NCI-H1048 (cell line): ENCODE data around the gene MALAT1.
A peak's percentile ranks its signal among the peaks of the same experiment; 100 is the strongest.
"Not testable (repeated sequence)": the region's sequence is repeated elsewhere in the genome, so short reads cannot be mapped to it uniquely, and the experiment has no call there.

ENCODE experiments used
- DNase-seq: peaks from one replicate; lab custom pipeline; 2025; lab: John Stamatoyannopoulos, UW

MALAT1 gene

DNA sequence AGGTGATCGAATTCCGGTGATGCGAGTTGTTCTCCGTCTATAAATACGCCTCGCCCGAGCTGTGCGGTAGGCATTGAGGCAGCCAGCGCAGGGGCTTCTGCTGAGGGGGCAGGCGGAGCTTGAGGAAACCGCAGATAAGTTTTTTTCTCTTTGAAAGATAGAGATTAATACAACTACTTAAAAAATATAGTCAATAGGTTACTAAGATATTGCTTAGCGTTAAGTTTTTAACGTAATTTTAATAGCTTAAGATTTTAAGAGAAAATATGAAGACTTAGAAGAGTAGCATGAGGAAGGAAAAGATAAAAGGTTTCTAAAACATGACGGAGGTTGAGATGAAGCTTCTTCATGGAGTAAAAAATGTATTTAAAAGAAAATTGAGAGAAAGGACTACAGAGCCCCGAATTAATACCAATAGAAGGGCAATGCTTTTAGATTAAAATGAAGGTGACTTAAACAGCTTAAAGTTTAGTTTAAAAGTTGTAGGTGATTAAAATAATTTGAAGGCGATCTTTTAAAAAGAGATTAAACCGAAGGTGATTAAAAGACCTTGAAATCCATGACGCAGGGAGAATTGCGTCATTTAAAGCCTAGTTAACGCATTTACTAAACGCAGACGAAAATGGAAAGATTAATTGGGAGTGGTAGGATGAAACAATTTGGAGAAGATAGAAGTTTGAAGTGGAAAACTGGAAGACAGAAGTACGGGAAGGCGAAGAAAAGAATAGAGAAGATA lies at the start of gene MALAT1:
Gene MALAT1, plus strand, starts transcription at position 69 of the 736 bp plus-strand sequence.
- peak; percentile 76 for DNase-seq

DNA sequence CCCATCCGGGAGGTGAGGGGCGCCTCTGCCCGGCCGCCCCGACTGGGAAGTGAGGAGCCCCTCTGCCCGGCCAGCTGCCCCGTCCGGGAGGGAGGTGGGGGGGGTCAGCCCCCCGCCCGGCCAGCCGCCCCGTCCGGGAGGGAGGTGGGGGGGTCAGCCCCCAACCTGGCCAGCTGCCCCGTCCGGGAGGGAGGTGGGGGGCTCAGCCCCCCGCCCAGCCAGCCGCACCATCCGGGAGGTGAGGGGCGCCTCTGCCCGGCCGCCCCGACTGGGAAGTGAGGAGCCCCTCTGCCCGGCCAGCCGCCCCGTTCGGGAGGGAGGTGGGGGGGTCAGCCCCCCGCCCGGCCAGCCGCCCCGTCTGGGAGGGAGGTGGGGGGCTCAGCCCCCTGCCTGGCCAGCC lies 47.5 kb upstream of the MALAT1 start:
- DNase-seq, result not testable (repeated sequence)

DNA sequence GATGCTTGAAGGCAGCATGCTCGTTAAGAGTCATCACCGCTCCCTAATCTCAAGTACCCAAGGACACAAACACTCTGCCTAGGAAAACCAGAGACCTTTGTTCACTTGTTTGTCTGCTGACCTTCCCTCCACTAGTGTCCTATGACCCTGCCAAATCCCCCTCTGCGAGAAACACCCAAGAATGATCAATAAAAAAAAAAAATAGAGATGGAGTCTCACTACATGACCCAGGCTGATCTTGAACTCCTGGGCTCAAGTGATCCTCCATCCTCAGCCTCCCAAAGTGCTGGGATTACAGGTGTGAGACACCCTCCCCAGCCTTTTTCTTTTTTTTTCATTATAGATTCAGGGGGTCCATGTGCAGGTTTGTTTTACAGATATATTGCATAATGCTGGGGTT lies 46.6 kb upstream of the MALAT1 start:
- not testable (repeated sequence) for DNase-seq

DNA sequence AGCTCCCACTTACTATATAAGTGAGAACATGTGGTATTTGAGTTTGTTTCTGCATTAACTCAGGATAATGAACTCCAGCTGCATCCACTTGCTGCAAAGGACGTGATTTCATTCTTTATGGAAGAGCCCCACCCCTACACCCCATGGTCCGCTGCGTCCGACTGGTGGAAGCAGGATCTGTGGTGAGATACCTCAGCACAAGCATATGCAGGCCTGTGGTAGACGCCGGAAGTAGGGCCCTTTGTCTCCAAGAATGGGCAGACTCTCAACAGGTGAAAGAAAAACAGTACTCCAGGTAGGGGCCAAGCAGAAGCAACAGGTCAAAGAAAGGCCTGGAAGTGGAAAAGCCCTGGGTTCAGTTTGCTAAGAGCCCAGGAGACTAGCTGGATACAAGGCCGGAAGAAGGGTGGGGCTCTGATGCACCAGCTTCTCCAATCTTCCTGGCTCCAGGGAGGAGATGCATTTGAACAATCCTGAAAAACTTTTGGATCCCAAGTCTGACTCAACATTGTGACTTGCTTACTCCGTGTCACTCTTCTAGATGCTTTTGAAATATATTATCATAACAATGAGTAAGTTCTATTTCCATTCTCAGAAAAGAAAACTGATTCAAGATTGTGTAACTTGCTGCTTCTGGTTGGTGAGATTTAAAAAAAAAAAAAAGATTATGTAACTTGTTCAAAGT lies 45.9 kb upstream of the MALAT1 start:
- no peak for DNase-seq

DNA sequence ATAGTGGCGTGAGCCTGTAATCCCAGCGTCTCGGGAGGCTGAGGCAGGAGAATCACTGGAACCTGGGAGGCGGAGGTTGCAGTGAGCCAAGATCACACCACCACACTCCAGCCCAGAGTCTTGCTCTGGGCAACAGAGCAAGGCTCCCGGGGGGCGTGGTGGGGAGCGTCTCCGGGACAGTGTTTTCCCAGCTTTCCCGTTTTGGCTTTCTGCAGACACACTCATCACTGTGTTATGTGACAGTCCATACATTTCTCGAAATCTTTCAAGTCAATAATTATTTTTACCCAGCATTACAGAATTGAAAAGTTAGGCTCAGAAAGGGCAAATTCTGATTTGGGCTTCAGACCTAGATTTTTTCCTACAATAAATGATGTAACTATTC lies 44.5 kb upstream of the MALAT1 start:
- no peak for DNase-seq

DNA sequence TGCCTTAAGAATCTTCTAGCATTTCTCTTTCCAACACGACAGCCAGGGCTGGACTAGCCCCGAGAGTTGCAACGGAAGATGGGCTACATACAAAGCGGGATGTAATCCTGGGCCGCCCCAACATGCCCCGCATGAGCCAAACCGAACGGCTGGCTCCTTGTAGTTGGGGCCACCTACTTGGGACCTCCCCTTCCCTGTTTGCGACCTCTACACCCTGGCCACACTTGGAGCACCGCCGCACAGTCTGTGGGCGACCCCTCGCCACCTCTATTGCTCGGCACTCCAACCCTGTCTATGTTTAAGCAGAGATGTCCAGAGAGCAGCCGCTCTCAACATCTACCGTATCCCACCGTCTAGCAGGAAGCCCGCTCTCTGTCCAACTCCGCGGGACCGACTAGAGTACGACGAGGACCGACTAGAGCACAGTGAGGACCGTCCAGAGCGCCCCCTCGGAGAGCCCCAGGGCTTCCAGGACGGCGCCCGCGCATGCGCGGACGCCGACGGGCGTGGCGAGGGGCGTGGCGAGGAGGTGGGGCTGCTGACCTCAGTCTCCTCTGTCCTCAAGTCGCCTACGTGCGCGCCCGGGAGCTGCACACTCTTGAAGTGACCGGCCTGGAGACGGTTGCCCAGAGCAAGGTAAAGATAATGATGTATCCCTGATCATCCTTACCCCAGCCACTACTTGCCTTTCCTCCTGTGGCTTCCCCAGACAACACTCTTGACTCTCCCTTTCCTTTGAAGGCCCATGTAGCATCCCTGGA lies 44.0 kb upstream of the MALAT1 start:
- no peak for DNase-seq

DNA sequence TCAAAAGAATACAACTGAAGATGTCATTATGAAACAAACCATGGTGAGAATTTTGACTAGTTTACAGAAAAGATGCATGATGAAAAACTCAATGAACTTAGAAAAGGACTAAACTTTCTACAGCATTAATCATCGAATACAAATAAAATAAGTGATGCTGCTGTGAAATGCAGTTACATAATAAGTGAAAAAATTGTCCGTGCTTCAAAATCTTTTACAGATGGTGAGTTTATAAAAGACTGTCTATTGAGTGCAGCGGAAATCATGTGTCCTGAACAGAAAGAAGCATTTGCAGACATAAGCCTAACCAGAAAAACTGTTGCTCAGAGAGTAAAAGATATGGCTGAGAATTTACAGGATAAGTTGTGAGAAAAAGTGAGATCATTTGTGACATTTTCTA lies 42.4 kb upstream of the MALAT1 start:
- no peak for DNase-seq

DNA sequence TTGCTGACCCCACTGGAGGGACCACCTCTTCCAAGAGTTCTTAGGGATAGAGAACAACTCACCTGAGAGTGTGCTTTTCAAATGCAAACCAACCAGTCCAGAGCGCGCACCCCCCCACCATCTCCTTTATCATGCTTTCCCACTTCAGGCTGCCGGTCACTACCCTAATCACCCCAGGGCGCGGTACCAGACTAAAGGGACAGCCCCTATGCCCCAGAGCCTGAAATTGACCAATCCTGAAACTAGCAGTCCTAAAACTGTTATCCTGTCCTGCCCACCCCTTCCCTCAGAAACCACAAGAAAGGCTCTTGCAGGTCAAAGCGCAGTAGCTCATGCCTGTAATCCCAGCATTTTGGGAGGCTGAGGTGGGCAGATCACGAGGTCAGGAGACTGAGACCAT lies 39.3 kb upstream of the MALAT1 start:
- no peak for DNase-seq

DNA sequence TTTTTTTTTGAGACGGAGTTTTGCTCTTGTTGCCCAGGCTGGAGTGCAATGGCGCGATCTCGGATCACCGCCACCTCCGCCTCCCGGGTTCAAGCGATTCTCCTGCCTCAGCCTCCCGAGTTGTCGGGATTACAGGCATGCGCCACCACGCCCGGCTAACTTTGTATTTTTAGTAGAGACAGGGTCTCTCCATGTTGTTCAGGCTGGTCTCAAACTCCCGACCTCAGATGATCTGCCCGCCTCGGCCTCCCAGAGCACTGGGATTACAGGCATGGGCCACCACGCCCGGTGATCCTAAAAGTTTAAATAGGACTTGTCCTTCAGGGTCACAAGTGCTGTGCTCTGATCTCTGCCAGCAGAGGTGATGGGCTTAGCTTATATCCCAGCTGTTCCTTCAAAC lies 33.4 kb upstream of the MALAT1 start:
- not testable (repeated sequence) for DNase-seq

DNA sequence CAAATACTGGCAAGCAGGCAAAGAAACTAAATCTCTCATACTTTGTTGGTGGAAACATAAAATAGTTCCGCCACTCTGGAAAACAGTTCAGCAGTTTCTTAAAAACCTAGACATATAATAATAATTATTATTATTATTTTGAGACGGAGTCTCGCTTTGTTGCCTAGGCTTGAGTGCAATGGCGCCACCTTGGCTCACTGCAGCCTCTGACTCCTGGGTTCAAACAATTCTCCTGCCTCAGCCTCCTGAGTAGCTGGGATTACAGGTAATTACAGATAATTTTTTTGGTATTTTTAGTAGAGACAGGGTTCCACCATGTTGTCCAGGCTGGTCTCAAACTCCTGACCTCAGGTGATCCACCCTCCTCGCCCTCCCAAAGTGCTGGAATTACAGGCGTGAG lies 31.5 kb upstream of the MALAT1 start:
- not testable (repeated sequence) for DNase-seq

DNA sequence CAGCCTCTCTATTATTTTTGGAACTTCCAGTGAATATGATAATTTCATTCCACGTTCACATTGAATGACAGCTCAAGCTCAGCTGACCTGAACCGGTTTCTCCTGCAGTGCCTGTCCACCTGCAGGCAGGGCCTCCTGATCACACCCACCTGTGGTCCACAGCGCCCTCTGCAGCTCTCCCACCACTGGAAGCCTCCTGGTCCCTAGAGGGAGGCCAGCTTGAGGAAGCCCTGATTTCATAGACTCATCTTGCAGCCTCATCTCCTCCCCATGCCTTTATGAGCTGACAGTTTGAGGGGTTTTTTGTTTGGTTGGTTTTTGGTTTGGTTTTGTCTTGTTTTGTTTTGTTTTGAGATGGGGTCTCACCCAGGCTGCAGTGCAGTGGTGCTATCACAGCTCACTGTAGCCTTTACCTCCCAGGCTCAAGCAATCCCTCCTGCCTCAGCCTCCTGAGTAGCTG lies 29.9 kb upstream of the MALAT1 start:
- DNase-seq, result no peak

DNA sequence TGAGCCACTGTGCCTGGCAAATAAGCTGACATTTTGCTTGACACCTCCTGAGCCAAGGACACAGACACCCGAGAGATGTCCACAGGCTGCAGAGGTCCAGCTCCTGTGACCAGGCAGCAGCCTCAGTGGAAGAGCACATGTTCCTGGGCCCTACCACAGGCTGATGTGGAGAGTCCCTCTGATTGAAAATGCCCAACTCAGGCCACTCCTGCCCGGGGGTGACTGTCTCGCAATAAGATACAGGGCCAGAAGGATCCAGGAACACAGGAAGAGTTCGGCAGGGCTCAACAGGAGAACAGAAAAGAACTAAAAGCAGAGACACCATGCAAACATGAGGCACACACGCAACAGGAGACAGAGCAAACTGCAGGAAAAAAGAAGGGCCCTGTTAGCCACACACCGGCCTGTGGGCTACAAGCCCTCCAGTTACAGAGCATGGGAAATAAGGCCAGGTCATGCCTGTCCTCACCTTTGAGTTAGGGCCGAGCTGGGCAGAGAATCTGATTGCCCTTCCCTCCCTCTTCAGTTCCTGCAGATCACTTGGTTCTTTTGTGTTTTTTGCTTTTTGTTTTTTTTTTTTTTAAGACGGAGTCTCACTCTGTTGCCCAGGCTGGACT lies 28.3 kb upstream of the MALAT1 start:
- no peak for DNase-seq

DNA sequence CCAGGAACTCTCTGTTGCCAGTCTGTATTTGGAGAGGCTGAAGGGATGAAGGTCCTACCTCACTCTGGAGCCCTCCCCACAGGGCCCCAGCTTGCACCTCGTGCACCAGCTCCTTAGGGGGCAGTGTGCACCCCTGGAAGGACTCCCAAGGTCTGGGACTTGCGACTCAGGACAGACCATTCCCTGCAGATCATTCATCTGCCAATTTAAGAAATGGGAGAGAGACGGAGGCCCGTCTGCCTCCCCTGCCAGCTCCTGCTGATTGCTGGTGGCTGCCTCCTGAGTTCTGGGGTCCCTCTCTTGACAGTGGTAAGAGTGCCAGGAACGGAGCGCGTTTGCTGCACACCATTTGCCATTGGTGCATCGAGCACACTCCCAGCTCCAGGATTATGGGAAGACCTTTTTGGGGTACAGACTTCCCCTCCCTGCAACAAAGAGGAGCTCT lies 27.4 kb upstream of the MALAT1 start:
- DNase-seq, result no peak

DNA sequence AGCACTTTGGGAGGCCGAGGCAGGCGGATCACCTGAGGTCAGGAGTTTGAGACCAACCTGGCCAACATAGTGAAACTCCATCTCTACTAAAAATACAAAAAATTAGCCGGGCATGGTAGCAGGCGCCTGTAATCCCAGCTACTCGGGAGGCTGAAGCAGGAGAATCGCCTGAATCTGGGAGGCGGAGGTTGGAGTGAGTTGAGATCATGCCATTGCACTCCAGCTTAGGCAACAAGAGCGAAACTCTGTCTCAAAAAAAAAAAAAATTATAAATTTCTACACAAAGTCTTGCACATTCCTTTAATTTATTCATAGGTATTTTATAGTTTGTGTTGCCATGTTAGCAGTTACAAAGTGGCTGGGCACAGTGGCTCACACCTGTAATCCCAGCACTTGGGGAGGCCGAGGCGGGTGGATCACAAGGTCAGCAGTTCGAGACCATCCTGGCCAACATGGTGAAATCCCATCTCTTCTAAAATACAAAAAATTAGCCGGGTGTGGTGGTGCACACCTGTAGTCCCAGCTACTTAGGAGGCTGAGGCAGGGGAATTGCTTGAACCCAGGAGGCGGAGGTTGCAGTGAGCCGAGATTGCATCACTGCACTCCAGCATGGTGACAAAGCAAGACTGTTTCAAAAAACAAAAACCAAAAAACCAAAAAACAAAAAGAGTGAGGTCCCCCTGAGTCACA lies 26.1 kb upstream of the MALAT1 start:
- not testable (repeated sequence) for DNase-seq

DNA sequence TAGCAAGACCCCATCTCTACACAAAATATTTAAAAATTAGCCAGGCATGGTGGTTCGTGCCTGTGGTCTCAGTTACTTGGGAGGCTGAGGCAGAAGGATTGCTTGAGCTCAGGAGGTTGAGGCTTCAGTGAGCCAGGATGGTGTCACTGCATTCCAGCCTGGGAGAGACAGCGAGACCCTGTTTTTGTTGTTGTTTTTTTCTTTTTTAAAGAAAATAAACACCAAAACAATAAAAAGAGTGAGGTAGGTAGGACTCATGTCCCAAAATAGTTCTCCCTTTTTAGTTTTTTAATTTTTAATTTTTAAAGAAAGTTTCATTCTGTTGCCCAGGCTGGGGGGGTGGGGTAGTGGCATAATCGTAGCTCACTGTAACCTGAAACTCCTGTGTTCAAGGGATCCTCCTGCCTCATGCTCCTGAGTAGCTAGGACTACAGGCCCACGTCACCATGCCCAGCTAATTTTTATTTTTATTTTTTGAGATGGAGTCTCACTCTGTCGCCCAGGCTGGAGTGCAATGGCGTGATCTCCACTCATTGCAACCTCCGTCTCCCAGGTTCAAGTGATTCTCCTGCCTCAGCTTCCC lies 25.5 kb upstream of the MALAT1 start:
- DNase-seq, result no peak

DNA sequence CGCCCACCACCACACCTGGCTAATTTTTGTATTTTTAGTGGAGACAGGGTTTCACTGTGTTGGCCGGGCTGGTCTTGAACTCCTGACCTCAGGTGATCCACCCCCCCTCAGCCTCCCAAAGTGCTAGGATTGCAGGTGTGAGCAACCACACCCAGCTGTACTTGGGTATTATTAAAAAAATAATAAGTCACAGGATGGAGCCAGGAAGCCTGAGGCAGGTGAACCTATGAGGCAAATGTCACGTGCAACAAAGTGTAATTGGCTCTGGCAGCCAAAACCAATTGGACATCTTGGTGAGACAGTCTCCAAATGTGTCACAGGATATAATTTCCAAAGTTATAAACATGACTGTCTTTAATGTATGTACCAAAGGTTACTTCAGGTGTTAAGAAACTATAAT lies 24.0 kb upstream of the MALAT1 start:
- no peak for DNase-seq

DNA sequence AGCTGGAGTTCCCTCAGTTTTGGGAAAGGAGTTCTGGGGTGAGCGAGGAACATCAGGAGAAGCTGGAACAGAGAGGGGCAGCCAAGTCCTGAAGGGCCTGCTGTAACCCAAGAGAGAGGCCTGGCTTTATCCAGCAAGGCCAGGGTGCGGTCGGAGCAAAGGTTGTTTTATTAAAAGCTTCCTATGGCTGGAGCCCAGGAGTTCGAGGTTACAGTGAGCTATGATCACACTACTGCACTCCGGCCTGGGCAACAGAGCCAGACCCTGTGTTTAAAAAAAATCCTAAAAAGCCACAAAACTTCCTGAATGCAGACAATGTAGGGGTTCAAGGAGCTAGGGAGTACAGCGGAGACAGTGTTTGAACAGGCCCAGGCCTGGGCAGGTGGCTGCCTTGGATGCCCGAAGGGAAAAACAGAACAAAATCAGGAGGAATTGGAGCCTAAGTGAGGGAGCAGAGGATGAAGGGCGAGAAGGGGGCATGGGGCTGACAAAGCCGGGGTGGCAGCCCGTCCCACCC lies 22.2 kb upstream of the MALAT1 start:
- no peak for DNase-seq

DNA sequence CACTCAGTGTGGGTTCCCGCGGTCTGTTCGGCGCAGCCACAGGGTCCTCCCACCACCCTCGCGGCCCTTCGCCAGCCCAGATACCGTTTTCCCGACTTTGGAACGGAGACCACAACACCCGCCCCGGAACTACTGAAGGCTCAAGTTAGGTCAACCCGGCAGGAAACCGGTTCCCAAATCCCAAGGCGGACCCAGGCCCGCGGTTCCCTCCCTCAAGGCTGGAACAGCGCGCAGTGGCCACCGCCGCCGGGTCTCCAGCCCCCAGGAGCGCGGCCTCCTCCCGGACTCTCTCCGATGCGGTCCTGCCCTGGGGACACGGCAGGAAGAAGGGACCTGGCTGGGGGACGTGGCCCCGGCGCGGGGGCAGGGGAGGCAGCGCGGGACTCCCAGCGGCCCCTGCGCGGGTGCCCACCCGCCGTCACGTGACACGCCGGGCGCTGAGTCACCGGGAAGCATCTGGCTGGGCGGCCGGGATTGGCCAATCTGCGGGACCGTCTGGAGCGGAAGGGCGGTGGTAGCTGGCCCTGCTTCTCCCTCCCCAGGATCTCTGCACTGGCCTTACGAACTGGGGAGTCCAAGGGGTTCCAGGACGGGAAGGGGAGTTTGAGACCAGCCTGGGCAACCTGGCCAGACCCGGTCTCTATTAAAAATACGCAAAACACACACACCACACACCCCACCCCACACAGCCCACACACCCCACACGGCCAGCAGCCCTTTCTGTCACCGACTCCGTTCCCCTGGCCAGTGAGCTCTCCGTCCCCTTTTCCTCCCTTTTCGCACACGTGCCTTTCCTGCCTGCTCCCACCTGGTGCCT lies 21.5 kb upstream of the MALAT1 start:
- DNase-seq, result peak; percentile 86

DNA sequence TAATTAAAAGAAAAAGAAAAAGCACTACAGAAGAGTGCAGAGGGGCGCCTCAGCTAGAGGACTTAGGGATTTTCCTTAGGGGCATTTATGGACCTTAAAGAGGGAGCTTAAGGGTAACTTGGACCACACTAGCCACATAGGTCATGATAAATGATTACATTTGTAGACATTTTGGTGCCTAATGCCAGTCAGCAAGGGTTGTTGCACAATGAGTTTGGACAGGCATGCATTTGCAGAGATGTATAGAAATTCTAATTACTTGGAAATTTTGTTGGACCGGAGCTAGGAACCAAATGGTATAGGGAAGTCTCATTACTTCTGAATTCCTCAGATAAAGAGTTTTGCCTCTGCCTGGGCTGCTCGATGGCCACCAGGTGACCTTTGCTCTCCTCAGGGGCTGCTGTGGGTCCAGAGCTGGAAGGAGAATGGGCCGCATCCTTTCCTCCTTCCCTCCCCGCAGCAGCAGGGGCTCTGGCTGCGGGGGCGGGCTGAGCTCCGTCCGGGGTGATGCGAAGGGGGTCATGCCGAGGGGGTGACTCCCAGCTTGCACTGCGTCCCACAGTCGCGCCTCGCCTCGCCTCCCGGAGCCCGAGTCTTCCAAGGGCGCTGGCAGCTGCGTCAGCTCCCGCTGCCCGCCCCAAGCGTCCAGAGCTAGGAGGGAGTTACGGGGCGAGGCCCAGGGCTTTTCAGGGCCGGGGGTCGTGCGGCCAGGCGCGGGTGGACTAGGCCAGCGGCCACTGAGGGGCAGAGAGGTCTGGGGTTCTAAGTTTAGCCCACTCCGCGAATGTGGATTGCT lies 20.3 kb upstream of the MALAT1 start:
- no peak for DNase-seq
